ENCODE measurements around the gene MYO9B.

DNA sequence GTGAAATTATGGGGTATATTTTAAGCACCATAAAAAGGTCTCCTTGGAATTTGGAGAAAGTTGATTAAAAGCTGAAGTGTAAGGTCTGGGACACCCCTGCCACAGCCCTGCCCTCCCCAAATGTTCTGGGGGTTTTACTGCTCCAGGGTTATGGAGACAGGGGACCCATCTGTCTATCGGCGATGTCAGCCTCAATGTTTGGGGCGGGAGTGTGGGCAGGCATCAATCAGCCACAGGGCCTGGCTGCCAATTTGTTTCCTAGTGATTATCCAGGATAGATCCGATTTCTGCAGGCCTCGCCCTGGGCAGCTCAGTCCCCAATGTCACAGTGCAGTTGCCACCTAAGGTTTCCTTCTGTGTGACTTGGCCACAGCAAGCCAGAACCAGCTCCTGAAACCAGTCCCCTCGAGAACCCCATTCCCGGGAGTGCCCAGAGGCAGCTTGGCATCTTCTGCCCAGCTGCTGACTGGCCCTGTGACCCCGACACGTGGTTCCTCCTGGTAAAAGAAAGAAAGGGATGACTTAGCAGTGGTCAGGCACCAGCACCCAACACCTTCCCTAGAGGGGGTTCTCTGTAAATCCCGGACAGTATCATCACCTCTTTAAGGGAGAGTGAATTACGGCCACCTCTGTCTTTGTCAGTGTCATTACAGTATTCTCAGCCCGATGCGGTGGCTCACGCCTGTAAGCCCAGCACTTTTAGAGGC is 41.6 kb downstream of the MYO9B start:
- TF ChIP-seq, protein P1, sequence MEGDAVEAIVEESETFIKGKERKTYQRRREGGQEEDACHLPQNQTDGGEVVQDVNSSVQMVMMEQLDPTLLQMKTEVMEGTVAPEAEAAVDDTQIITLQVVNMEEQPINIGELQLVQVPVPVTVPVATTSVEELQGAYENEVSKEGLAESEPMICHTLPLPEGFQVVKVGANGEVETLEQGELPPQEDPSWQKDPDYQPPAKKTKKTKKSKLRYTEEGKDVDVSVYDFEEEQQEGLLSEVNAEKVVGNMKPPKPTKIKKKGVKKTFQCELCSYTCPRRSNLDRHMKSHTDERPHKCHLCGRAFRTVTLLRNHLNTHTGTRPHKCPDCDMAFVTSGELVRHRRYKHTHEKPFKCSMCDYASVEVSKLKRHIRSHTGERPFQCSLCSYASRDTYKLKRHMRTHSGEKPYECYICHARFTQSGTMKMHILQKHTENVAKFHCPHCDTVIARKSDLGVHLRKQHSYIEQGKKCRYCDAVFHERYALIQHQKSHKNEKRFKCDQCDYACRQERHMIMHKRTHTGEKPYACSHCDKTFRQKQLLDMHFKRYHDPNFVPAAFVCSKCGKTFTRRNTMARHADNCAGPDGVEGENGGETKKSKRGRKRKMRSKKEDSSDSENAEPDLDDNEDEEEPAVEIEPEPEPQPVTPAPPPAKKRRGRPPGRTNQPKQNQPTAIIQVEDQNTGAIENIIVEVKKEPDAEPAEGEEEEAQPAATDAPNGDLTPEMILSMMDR (IDR thresholded peaks at IDR 0.05; ENCODE audit: insufficient read depth, low read depth, low read length): no peak
- no peak for TF ChIP-seq EZH2 (IDR thresholded peaks at IDR 0.05; ENCODE audit: insufficient read depth, low read length)
